T-cell (primary cell): ENCODE data around the gene IKZF1. TPM values are rescaled to one million over a fixed set of nuclear protein-coding genes. Genes with fewer than 3 reads are reported as not detected.

ENCODE experiments used
- ATAC-seq, 4 experiments: fragments of 200-7000 bp in 3 of 4; fragments of 150-1000 bp in 1 of 4; cut with Tn5 transposase; replicated peaks in 1 of 4; 1 replicate in 3 of 4; 2 replicates in 1 of 4; pipeline ENCODE4 v1.10.0; 2021; ENCODE audit warnings: moderate library complexity in 3 of 4, mild to moderate bottlenecking in 2 of 4, moderate number of reproducible peaks in 1 of 4
- CTCF ChIA-PET, 2 donors: fragments of 300-600 bp; sonication (Branson Sonifier 250); formaldehyde crosslinking; loops; one replicate each; lab custom pipeline; 2022; ENCODE audit warnings: antibody characterized with exemption in 2 of 2; lab: Charles Lee
- POLR2A ChIA-PET, 2 donors: fragments of 300-600 bp; sonication (Branson Sonifier 250); formaldehyde crosslinking; loops; one replicate each; lab custom pipeline; 2022; ENCODE audit warnings: antibody characterized with exemption in 2 of 2; lab: Charles Lee
- DNase-seq, 35 experiments: peaks; one replicate each; pipeline versions ENCODE4 v3.0.0 to v3.0.0-alpha.2; 2013 to 2023
- H3K27ac ChIP-seq: one replicate; pipeline ENCODE4 v1.5.1; 2013; ENCODE audit warnings: low read length
- H3K27me3 ChIP-seq, 2 experiments: replicated peaks in 1 of 2; 1 replicate in 1 of 2; 2 replicates in 1 of 2; pipeline versions ENCODE4 v1.6.1 to v1.7.0; 2013; ENCODE audit warnings: low read length in 1 of 2, mixed read lengths in 1 of 2; ENCODE audit not compliant: control insufficient read depth in 2 of 2, insufficient read depth in 2 of 2; ENCODE audit errors: extremely low read depth in 1 of 2
- H3K36me3 ChIP-seq, 2 donors: 1 replicate in 1 of 2; 2 replicates in 1 of 2; pipeline versions ENCODE4 v1.6.1 to v1.7.0; 2013; ENCODE audit warnings: low read length in 1 of 2; ENCODE audit not compliant: control insufficient read depth in 2 of 2, insufficient read depth in 1 of 2; ENCODE audit errors: extremely low read depth in 1 of 2
- H3K4me1 ChIP-seq, 2 experiments: 1 replicate in 1 of 2; 2 replicates in 1 of 2; pipeline versions ENCODE4 v1.6.1 to v1.7.0; 2013; ENCODE audit warnings: low read length in 2 of 2, mixed read lengths in 1 of 2; ENCODE audit not compliant: insufficient read depth in 2 of 2, control insufficient read depth in 1 of 2; ENCODE audit errors: extremely low read depth in 1 of 2
- H3K4me3 ChIP-seq, 2 donors: 1 replicate in 1 of 2; 2 replicates in 1 of 2; pipeline versions ENCODE4 v1.5.1 to v1.7.0; 2013; ENCODE audit warnings: mild to moderate bottlenecking in 2 of 2, low read length in 1 of 2, moderate library complexity in 1 of 2; ENCODE audit not compliant: control insufficient read depth in 1 of 2; ENCODE audit errors: extremely low read depth in 1 of 2
- H3K9me3 ChIP-seq: 2 replicates; pipeline ENCODE4 v1.7.0; 2013
- H3K27ac Mint-ChIP-seq, 2 donors: one replicate each; pipeline ENCODE4 v1.8.0; 2020 to 2021; ENCODE audit warnings: mild to moderate bottlenecking in 2 of 2, mixed read lengths in 2 of 2
- H3K27me3 Mint-ChIP-seq, 2 donors: one replicate each; pipeline ENCODE4 v1.8.0; 2021 to 2022; ENCODE audit warnings: mixed read lengths in 2 of 2
- H3K36me3 Mint-ChIP-seq: one replicate; pipeline ENCODE4 v1.8.0; 2021; ENCODE audit warnings: mixed read lengths
- H3K4me1 Mint-ChIP-seq, 3 donors: one replicate each; pipeline ENCODE4 v1.8.0; 2020 to 2022; ENCODE audit warnings: mixed read lengths in 3 of 3, mild to moderate bottlenecking in 1 of 3
- H3K4me3 Mint-ChIP-seq, 3 donors: one replicate each; pipeline ENCODE4 v1.8.0; 2020 to 2022; ENCODE audit warnings: mild to moderate bottlenecking in 3 of 3, mixed read lengths in 3 of 3, moderate library complexity in 3 of 3
- H3K9me3 Mint-ChIP-seq, 3 donors: one replicate each; pipeline ENCODE4 v1.8.0; 2020 to 2022; ENCODE audit warnings: mixed read lengths in 3 of 3
- WGBS: methylation state at CpG from one replicate; pipeline ENCODE4 v1.1.5; 2013; ENCODE audit warnings: missing lambda C conversion rate; ENCODE audit not compliant: insufficient coverage; 5-methylcytosine and 5-hydroxymethylcytosine counted together
- total RNA-seq, 35 experiments: library from RNA in 6 of 35; stranded (reverse) in 6 of 35; fragments of 120-200 nt in 1 of 35; gene quantifications; one replicate each; pipeline versions ENCODE4 v1.2.1 to v1.2.4 and lab custom pipeline; 2013 to 2026

IKZF1 gene
- total RNA-seq, 5 donors from 2014 or later (not counting 1 experiment from before 2014, with no cell fraction given), result 429 to 525 (median 494) TPM

DNA sequence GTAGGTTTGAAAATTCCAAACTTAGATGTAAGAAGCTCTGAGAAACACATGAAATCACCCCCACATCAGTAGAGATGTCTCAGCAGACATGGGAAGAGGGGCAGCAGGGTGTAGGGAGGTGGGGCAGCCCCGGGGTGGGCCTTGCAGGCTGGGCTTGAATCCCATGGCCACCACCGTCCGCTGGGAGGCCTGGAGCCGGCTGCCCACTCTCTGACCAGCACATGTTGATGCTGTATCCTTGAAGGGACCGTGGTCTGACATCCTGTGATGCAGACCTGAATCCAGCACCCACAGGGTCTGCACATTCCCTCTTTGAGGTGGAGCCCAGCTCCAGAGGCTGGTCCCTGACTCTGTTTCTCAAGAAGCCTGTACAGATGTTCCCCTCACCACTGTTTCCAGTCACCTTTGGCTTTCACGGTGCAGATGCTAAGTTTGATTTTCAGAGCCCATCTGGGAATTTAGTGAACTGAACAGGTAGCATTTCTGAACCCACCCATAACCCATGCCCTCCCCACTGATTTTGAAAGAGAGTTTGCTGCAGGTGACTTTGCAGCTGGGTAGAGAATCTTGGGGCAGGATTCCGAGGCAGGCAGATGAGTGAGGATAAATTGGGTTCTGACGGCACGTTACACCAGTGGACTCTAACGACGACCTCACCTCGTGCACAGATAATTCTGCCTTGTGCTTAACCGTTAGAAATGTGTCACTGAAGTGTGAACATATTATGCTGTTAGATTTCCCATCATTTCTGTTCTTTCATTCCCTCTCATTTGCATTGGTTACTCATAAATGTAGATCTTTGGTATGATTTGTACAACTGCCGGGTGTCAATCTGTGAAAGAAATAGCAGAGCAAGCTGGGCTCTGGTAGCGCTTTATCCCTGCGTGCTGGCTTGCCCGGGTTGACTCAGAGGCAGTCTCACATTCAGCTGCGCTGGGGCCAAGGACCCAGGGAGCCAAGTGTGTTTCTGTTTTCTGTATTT lies 45.7 kb downstream of the IKZF1 start:
- peak in 32 of 35 experiments; percentile 43 to 76 (median 60) for DNase-seq
- Mint-ChIP-seq H3K4me3 (peak overlapping the region; percentile 51 to 74 (median 67)), H3K9me3 (no peaks in the 10 kb centered on the region), H3K36me3 (peaks cover 66% of the 10 kb centered on the region), H3K4me1 (peaks cover 98 to 100% (median 99%) of the 10 kb centered on the region in 3 donors), H3K27me3 (no peaks in the 10 kb centered on the region), H3K27ac (peak overlapping the region; percentile 95 to 96)
- peaks cover 91% of the 10 kb centered on the region in 2 experiments for H3K4me1 ChIP-seq
- peak overlapping the region; percentile 11 to 20 for H3K4me3 ChIP-seq
- WGBS, result 5% methylated on average over 12 of the region's 18 CpGs
- H3K27me3 ChIP-seq, result no peaks in the 10 kb centered on the region
- ChIA-PET POLR2A (interaction anchor here (0.7 to 2.7 kb wide), 15 partner anchors 8 to 202 kb away, joined by 3 to 26 read pairs (median 5); no protein-coding TSS in a partner anchor), CTCF (interaction anchor here (0.9 to 2.6 kb wide), 12 partner anchors 8 to 145 kb away, joined by 3 to 11 read pairs (median 6); no protein-coding TSS in a partner anchor)
- peak; percentile 48 to 71 (median 70) for ATAC-seq
- H3K9me3 ChIP-seq, result no peaks in the 10 kb centered on the region
- H3K36me3 ChIP-seq, result peaks cover 8 to 65% of the 10 kb centered on the region in 2 donors
- H3K27ac ChIP-seq, result peak overlapping the region; percentile 96

DNA sequence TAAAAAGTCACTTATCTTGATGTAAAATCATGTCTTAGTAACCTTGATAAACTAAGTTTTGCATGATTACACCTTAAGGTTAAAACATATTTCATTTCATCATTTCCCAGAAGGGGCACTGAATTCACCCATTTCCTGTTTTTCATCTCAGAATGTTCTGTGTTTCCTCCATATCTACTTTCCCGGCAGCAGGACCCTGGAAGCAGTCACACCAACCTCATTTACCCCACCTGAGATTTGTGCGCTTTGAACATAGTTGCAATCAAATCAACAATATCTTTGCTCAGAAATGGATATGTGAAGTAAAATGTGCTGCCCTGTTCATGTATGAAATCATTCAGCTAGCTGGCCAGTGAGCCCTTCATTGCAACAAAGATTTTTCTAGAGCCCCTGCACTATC lies 46.8 kb downstream of the IKZF1 start:
- CTCF ChIA-PET, result interaction anchor here (0.9 to 2.6 kb wide), 11 partner anchors 9 to 44 kb away, joined by 3 to 11 read pairs (median 7); no protein-coding TSS in a partner anchor
- H3K27ac Mint-ChIP-seq, result peak overlapping the region; percentile 95 to 96
- POLR2A ChIA-PET, result interaction anchor here (0.5 to 2.7 kb wide), 12 partner anchors 8 to 203 kb away, joined by 3 to 26 read pairs (median 6); no protein-coding TSS in a partner anchor
- Histone ChIP-seq H3K4me3 (no peak overlapping the region), H3K4me1 (peaks cover 87 to 91% of the 10 kb centered on the region in 2 experiments), H3K27me3 (no peaks in the 10 kb centered on the region), H3K27ac (peak overlapping the region; percentile 96), H3K9me3 (no peaks in the 10 kb centered on the region), H3K36me3 (peaks cover 8 to 65% of the 10 kb centered on the region in 2 donors)
- DNase-seq (peak in 22 of 35 experiments; percentile 41 to 83 (median 60)), ATAC-seq (peak; percentile 8 to 28 (median 18))
- peaks cover 96 to 98% (median 98%) of the 10 kb centered on the region in 3 donors for H3K4me1 Mint-ChIP-seq
- no peaks in the 10 kb centered on the region for H3K27me3 Mint-ChIP-seq
- H3K36me3 Mint-ChIP-seq, result peaks cover 64% of the 10 kb centered on the region
- H3K9me3 Mint-ChIP-seq, result no peaks in the 10 kb centered on the region
- peak overlapping the region; percentile 51 to 74 (median 67) for H3K4me3 Mint-ChIP-seq
- WGBS, result no CpG with 5 or more reads among the region's 2 CpGs

DNA sequence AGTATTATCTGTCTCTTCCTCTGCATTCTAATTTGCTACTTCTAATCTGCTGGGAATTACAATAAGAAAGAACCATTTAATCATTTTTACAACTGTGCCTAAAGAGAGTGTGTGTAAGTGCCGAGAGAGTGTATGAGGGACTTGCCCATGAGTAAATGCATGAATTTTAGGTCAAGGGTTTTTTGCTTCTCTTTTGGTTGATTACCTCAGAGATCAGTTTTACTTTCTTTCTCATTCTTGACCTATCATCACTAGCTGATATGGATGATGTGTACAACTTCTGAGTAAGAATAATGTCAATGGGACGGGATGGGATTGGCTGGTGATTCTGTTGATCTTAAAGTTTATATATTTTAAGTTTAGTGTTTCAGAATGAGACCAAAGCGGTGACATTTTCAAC lies 47.8 kb downstream of the IKZF1 start:
- no peaks in the 10 kb centered on the region for H3K27me3 ChIP-seq
- ChIA-PET CTCF (interaction anchor here (0.6 to 2.6 kb wide), 13 partner anchors 8 to 45 kb away, joined by 3 to 10 read pairs (median 6); no protein-coding TSS in a partner anchor), POLR2A (interaction anchor here (0.6 to 2.7 kb wide), 16 partner anchors 10 to 427 kb away, joined by 3 to 26 read pairs (median 6); no protein-coding TSS in a partner anchor)
- H3K4me3 Mint-ChIP-seq, result peak overlapping the region; percentile 51 to 74 (median 67)
- H3K4me1 Mint-ChIP-seq, result peaks cover 96 to 98% (median 98%) of the 10 kb centered on the region in 3 donors
- peaks cover 8 to 64% of the 10 kb centered on the region in 2 donors for H3K36me3 ChIP-seq
- H3K9me3 ChIP-seq, result no peaks in the 10 kb centered on the region
- peak overlapping the region in 1 of 2 donors; percentile 11 for H3K4me3 ChIP-seq
- H3K27ac Mint-ChIP-seq, result peak overlapping the region; percentile 95 to 96
- H3K9me3 Mint-ChIP-seq, result no peaks in the 10 kb centered on the region
- H3K36me3 Mint-ChIP-seq, result peaks cover 65% of the 10 kb centered on the region
- peak overlapping the region; percentile 96 for H3K27ac ChIP-seq
- no CpG with 5 or more reads among the region's 3 CpGs for WGBS
- ATAC-seq (peak; percentile 22 to 79 (median 36)), DNase-seq (peak in 4 of 35 experiments; percentile 8 to 84 (median 24))
- H3K27me3 Mint-ChIP-seq, result no peaks in the 10 kb centered on the region
- H3K4me1 ChIP-seq, result peaks cover 85 to 91% of the 10 kb centered on the region in 2 experiments

DNA sequence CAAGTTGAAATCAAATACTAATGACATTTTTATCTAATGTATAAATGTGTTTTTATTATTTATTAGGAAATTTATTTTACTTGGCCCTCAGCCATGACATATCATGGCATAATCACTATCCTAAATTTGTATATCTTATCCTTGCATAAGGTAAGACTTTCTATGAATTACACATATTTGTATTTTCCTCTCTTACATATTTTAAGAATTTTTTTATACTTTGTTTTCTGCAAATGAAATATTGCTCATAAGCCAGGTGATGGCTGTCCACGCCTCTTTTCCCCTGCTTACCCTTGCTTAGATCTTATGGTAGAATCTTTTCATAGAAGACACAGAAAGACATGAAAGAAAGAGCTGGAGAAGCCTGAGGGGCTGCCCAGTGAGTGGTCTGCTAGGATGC lies 48.2 kb downstream of the IKZF1 start:
- peaks cover 96 to 98% (median 98%) of the 10 kb centered on the region in 3 donors for H3K4me1 Mint-ChIP-seq
- Histone ChIP-seq H3K27me3 (no peaks in the 10 kb centered on the region), H3K4me1 (peaks cover 85 to 91% of the 10 kb centered on the region in 2 experiments), H3K9me3 (no peaks in the 10 kb centered on the region), H3K27ac (peak overlapping the region; percentile 96), H3K36me3 (peaks cover 12 to 65% of the 10 kb centered on the region in 2 donors), H3K4me3 (no peak overlapping the region)
- CTCF ChIA-PET, result interaction anchor here in 1 of 2 donors (1.0 to 2.6 kb wide), 8 partner anchors 10 to 45 kb away, joined by 3 to 12 read pairs (median 5); no protein-coding TSS in a partner anchor
- no peak for DNase-seq
- no peak for ATAC-seq
- POLR2A ChIA-PET, result interaction anchor here (0.8 to 2.7 kb wide), 11 partner anchors 10 to 45 kb away, joined by 3 to 26 read pairs (median 6); no protein-coding TSS in a partner anchor
- no peaks in the 10 kb centered on the region for H3K27me3 Mint-ChIP-seq
- H3K9me3 Mint-ChIP-seq, result no peaks in the 10 kb centered on the region
- H3K36me3 Mint-ChIP-seq, result peaks cover 67% of the 10 kb centered on the region
- peak overlapping the region; percentile 31 to 74 (median 40) for H3K4me3 Mint-ChIP-seq
- no CpG with 5 or more reads among the region's 1 CpG for WGBS
- H3K27ac Mint-ChIP-seq, result peak overlapping the region; percentile 96 to 99

DNA sequence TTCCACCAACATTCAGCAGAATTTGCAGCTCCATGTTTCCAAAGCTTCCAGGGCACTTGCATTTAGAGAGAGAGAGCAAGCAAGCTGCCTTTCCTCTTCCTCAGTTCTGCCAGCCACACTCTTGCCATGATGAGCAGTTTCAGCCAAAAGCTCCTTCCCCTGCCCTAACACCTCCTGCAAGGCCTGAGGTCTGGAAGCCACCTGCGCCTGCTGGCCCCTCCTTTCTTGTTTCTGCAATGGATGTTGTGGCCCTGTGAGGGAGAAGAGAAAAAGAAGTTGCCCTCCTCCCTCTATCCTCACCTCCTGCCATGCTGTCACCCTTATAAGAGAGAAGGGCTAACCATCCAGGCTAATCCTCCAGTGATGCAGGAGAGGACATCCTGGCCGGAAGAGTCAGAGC lies 48.7 kb downstream of the IKZF1 start:
- CTCF ChIA-PET, result interaction anchor here (1.0 to 1.4 kb wide), 5 partner anchors 10 to 16 kb away, joined by 3 to 12 read pairs (median 5); no protein-coding TSS in a partner anchor
- H3K9me3 ChIP-seq, result no peaks in the 10 kb centered on the region
- ATAC-seq (no peak), DNase-seq (no peak)
- H3K36me3 ChIP-seq, result peaks cover 12 to 63% of the 10 kb centered on the region in 2 donors
- no peaks in the 10 kb centered on the region for H3K9me3 Mint-ChIP-seq
- H3K4me1 Mint-ChIP-seq, result peaks cover 96 to 98% (median 98%) of the 10 kb centered on the region in 3 donors
- no peaks in the 10 kb centered on the region for H3K27me3 ChIP-seq
- peaks cover 86 to 91% of the 10 kb centered on the region in 2 experiments for H3K4me1 ChIP-seq
- H3K4me3 ChIP-seq, result no peak overlapping the region
- POLR2A ChIA-PET, result interaction anchor here (0.8 to 2.7 kb wide), 6 partner anchors 11 to 46 kb away, joined by 3 to 16 read pairs (median 6); no protein-coding TSS in a partner anchor
- peak overlapping the region; percentile 31 to 74 (median 40) for H3K4me3 Mint-ChIP-seq
- H3K27me3 Mint-ChIP-seq, result no peaks in the 10 kb centered on the region
- peak overlapping the region; percentile 96 to 99 for H3K27ac Mint-ChIP-seq
- 100% methylated on average over 1 of the region's 2 CpGs for WGBS
- peak overlapping the region; percentile 96 for H3K27ac ChIP-seq
- peaks cover 67% of the 10 kb centered on the region for H3K36me3 Mint-ChIP-seq
